ENCODE data around the gene MIPEP.

DNA sequence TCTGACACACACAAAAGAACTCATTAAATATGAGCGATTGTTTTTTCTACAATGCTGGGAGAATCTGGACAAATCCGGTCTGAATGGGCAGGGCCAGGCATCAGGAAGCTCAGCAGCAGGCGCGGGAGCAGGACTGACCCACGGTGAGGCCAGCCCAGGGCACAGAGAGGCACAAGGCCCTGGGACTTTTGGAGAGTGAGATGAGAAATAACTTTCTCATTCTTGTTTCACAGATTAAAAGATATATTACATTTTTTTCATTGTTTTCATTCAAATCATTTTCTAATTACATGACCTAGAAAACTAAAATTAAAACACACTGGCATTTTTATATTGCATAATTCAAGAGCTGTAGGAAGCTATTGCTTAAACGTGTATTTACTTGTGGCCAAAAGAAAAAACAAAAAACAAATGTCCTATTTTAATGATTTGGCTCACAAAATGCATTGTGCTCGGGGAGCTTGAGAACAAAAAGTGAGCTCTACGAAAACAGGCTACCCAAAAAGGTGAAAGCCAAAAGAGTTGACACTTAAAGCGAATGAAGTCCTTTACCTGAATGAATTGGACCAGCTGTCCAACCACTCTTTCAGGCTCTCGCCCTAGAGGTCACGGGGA is 185.8 kb downstream of the MIPEP start:
- TF ChIP-seq, protein P1, sequence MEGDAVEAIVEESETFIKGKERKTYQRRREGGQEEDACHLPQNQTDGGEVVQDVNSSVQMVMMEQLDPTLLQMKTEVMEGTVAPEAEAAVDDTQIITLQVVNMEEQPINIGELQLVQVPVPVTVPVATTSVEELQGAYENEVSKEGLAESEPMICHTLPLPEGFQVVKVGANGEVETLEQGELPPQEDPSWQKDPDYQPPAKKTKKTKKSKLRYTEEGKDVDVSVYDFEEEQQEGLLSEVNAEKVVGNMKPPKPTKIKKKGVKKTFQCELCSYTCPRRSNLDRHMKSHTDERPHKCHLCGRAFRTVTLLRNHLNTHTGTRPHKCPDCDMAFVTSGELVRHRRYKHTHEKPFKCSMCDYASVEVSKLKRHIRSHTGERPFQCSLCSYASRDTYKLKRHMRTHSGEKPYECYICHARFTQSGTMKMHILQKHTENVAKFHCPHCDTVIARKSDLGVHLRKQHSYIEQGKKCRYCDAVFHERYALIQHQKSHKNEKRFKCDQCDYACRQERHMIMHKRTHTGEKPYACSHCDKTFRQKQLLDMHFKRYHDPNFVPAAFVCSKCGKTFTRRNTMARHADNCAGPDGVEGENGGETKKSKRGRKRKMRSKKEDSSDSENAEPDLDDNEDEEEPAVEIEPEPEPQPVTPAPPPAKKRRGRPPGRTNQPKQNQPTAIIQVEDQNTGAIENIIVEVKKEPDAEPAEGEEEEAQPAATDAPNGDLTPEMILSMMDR (IDR thresholded peaks at IDR 0.05), result no peak
- TF ChIP-seq POLR2A (IDR thresholded peaks at IDR 0.05) (no peak), EP300 (IDR thresholded peaks at IDR 0.05) (no peak), POLR2AphosphoS5 (IDR thresholded peaks at IDR 0.05) (no peak)
